Esophagus (tissue), 2 donors: ENCODE measurements around the gene RPP14. TPM values are rescaled to one million over a fixed set of nuclear protein-coding genes. Genes with fewer than 3 reads are reported as not detected.
"Not testable (repeated sequence)": the region's sequence is repeated elsewhere in the genome, so short reads cannot be mapped to it uniquely, and the experiment has no call there.

Experiments
- H3K27ac ChIP-seq, 2 donors: one replicate each; pipeline ENCODE4 v1.5.1; 2013; ENCODE audit warnings: low read depth in 2 of 2, mild to moderate bottlenecking in 2 of 2, inconsistent platforms in 1 of 2, low read length in 1 of 2, moderate library complexity in 1 of 2
- H3K27me3 ChIP-seq, 2 donors: one replicate each; pipeline ENCODE4 v1.6.1; 2013; ENCODE audit warnings: low read length in 2 of 2, control low read depth in 1 of 2, mild to moderate bottlenecking in 1 of 2; ENCODE audit not compliant: insufficient read depth in 2 of 2, control insufficient read depth in 1 of 2
- H3K36me3 ChIP-seq, 2 donors: one replicate each; pipeline ENCODE4 v1.6.1; 2013; ENCODE audit warnings: low read length in 1 of 2; ENCODE audit not compliant: control insufficient read depth in 2 of 2, insufficient read depth in 2 of 2
- H3K4me1 ChIP-seq, 2 donors: one replicate each; pipeline ENCODE4 v1.6.1; 2013; ENCODE audit warnings: low read length in 1 of 2; ENCODE audit not compliant: control insufficient read depth in 2 of 2, insufficient read depth in 2 of 2
- H3K4me3 ChIP-seq, 2 donors: one replicate each; pipeline ENCODE4 v1.5.1; 2013; ENCODE audit warnings: low read length in 2 of 2, mild to moderate bottlenecking in 2 of 2, low read depth in 1 of 2, moderate library complexity in 1 of 2
- H3K9me3 ChIP-seq, 2 donors: one replicate each; pipeline ENCODE4 v1.6.1; 2013; ENCODE audit warnings: mild to moderate bottlenecking in 2 of 2, low read depth in 1 of 2, low read length in 1 of 2, moderate library complexity in 1 of 2; ENCODE audit not compliant: control insufficient read depth in 2 of 2, insufficient read depth in 1 of 2
- WGBS, 2 donors: extraction: QIAGEN DNeasy Blood & Tissue Kit; methylation state at CpG; one replicate each; pipeline ENCODE4 v1.1.7; 2013; 5-methylcytosine and 5-hydroxymethylcytosine counted together
- polyA plus RNA-seq, 2 donors: library from polyadenylated mRNA; stranded (reverse); fragments of 200-250 nt; gene quantifications; one replicate each; pipeline ENCODE4 v1.2.3, GENCODE V29; 2013
- donor health status: healthy with polysubstance abuse.
- donor health status: Bipolar disorder and iron deficiency.

Gene RPP14
- polyA plus RNA-seq, 2 donors: 7.5 to 8.4 TPM

DNA sequence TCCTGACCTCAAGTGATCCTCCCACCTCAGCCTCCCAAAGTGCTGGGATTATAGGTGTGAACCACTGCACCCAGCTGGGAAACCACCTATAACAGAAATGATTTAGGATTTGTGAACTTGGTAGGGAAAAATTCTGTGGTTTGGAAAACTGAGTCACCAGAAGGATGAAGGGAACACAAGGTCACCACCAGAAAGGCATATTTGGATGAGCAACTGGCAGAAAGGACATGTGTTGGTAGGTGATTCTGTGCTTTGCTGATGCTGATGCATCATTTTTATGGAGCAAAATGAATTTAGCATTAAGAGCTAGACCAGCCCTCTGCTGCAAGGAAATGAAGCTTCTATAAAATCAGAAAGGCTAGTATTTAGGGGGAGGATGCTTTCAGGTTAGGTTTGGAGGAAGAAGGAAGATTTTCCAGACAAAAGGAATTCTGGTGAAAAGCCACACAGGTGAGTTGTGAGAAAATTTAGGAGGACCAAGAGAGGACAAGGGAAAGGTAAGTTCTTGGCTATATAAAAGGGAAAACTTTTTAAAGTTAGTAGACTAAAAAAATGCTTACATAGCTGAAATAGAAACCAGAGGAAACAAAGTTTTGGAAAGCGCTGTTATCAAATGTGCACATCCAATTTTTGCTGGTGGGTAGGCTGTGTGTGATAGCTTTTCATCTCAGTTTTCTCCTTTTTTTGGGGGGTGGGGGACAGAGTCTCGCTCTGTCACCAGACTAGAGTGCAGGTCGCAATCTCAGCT lies 30.3 kb downstream of the RPP14 start:
- Histone ChIP-seq H3K4me3 (no peak overlapping the region), H3K36me3 (no peaks in the 10 kb centered on the region), H3K4me1 (peaks cover 0 to 2% of the 10 kb centered on the region in 2 donors), H3K27ac (no peak overlapping the region), H3K9me3 (no peaks in the 10 kb centered on the region), H3K27me3 (no peaks in the 10 kb centered on the region)
- WGBS, 2 donors: 97% methylated on average over 3 of the region's 3 CpGs

GRCh38 chr3:58337190-58337589 lies 31.1 kb downstream of the RPP14 start:
- peaks cover 0 to 2% of the 10 kb centered on the region in 2 donors for H3K4me1 ChIP-seq
- no peaks in the 10 kb centered on the region for H3K9me3 ChIP-seq
- no peak overlapping the region for H3K27ac ChIP-seq
- no peaks in the 10 kb centered on the region for H3K27me3 ChIP-seq
- H3K4me3 ChIP-seq: no peak overlapping the region
- 96 to 100% methylated on average over 1 of the region's 1 CpG for WGBS, 2 donors
- no peaks in the 10 kb centered on the region for H3K36me3 ChIP-seq

- WGBS, 2 donors: 91 to 95% methylated on average over 12 of the region's 12 CpGs
- H3K27ac ChIP-seq, H3K4me3 ChIP-seq, H3K27me3 ChIP-seq, H3K36me3 ChIP-seq, H3K4me1 ChIP-seq, H3K9me3 ChIP-seq: not testable (repeated sequence)
Measured at GRCh38 chr3:58339146-58339545, 33.1 kb downstream of the RPP14 start.

DNA sequence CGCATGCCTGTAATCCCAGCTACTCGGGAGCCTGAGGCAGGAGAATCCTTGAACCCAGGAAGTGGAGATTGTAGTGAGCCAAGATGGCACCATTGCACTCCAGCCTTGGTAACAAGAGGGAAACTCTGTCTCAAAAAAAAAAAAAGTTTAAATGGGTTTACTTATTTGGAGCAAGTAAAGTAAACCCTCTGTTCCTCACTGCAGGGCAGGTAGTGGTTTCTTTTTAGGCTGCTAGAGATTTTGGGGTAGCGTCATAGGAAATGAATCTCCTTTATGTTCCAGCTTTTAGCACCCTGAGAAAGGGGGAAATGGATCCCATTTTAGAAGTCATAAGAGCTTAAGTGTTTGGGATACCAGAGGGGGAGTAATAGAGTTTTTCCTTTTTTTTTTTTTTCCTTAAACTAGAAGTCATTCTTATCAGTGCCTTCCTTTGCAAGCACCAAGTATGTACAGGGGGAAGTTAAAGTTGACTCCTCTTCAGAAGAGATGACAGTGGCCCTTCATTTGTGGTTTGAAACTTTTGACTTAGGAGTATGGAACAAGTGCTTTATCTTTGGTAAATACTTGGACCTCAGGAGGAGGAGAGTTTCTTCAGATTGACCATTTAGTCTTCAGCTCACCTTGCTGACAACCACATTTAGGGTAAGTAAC lies 34.7 kb downstream of the RPP14 start:
- Histone ChIP-seq H3K4me3 (no peak overlapping the region), H3K27ac (no peak overlapping the region), H3K36me3 (peaks cover 3 to 5% of the 10 kb centered on the region in 2 donors), H3K27me3 (no peaks in the 10 kb centered on the region), H3K4me1 (peaks cover 0 to 3% of the 10 kb centered on the region in 2 donors), H3K9me3 (no peaks in the 10 kb centered on the region)
- 91 to 99% methylated on average over 3 of the region's 3 CpGs for WGBS, 2 donors

DNA sequence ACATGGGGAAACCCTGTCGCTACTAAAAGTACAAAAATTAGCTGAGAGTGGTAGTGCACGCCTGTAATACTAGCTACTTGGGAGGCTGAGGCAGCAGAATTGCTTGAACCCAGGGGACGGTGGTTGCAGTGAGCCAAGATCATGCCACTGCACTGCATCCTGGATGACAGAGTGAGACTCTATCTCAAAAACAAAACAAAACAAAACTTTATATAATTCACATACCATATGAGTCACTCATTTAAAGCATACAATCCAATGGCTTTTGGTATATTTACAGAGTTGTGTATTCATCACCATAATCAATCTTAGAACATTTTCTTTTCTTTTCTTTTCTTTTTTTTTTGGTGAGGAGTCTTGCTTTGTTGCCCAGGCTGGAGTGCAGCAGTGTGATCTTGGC lies 35.3 kb downstream of the RPP14 start:
- H3K36me3 ChIP-seq: peaks cover 3 to 5% of the 10 kb centered on the region in 2 donors
- H3K4me3 ChIP-seq: no peak overlapping the region
- no peaks in the 10 kb centered on the region for H3K27me3 ChIP-seq
- 87 to 89% methylated on average over 3 of the region's 3 CpGs for WGBS, 2 donors
- no peak overlapping the region for H3K27ac ChIP-seq
- no peaks in the 10 kb centered on the region for H3K9me3 ChIP-seq
- H3K4me1 ChIP-seq: peaks cover 0 to 5% of the 10 kb centered on the region in 2 donors

DNA sequence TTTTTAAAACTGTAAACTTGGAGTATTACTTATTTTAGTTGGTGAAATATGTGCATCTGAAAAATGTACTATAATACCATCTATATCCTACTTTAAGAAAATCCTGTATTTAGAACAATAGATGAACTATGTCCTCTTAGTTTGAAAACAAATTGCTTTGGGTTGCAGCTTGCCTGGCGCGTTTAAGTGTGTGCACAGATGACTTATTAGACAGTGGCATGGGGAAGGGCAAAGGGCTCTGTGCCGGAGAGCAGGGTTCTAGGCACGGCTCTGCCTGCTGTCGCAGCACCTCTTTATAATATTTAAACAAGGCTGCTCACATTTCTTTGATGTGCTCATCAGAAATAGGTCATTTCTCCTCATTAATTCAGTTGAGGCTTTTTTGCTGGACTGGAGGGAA lies 36.6 kb downstream of the RPP14 start:
- no peaks in the 10 kb centered on the region for H3K27me3 ChIP-seq
- H3K27ac ChIP-seq: no peak overlapping the region
- WGBS, 2 donors: 62 to 81% methylated on average over 5 of the region's 5 CpGs
- H3K4me1 ChIP-seq: peaks cover 0 to 5% of the 10 kb centered on the region in 2 donors
- H3K9me3 ChIP-seq: no peaks in the 10 kb centered on the region
- H3K4me3 ChIP-seq: no peak overlapping the region
- H3K36me3 ChIP-seq: peaks cover 3 to 5% of the 10 kb centered on the region in 2 donors

- no peak overlapping the region for H3K4me3 ChIP-seq
- no peak overlapping the region for H3K27ac ChIP-seq
- WGBS, 2 donors: 95% methylated on average over 4 of the region's 4 CpGs
- H3K27me3 ChIP-seq: no peaks in the 10 kb centered on the region
- H3K9me3 ChIP-seq: no peaks in the 10 kb centered on the region
- H3K36me3 ChIP-seq: peaks cover 5 to 6% of the 10 kb centered on the region in 2 donors
- H3K4me1 ChIP-seq: peaks cover 0 to 12% of the 10 kb centered on the region in 2 donors
Measured at GRCh38 chr3:58345457-58345856, 39.4 kb downstream of the RPP14 start.

- no peak overlapping the region for H3K27ac ChIP-seq
- no peaks in the 10 kb centered on the region for H3K27me3 ChIP-seq
- H3K4me1 ChIP-seq: peaks cover 0 to 14% of the 10 kb centered on the region in 2 donors
- 64 to 92% methylated on average over 2 of the region's 2 CpGs for WGBS, 2 donors
- H3K36me3 ChIP-seq: peaks cover 5 to 7% of the 10 kb centered on the region in 2 donors
- H3K4me3 ChIP-seq: no peak overlapping the region
- no peaks in the 10 kb centered on the region for H3K9me3 ChIP-seq
Measured at GRCh38 chr3:58346368-58346767, 40.3 kb downstream of the RPP14 start.

DNA sequence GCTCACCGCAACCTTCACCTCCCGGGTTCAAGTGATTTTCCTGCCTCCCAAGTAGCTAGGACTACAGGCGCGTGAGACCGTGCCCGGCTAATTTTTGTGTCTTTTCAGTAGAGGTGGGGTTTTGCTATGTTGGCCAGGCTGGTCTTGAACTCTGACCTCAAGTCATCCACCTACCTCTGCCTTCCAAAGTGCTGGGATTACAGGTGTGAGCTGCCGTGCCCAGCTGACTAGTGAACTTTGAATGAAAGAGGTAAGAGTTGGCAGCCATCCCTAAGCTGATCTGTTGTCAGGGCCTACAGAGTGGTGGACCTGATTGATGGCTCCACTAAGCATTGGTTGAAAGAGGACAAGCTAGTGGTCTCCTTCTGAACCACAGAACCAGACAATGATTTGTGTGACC lies 41.9 kb downstream of the RPP14 start:
- H3K9me3 ChIP-seq: no peaks in the 10 kb centered on the region
- 92 to 95% methylated on average over 7 of the region's 7 CpGs for WGBS, 2 donors
- H3K36me3 ChIP-seq: peaks cover 7% of the 10 kb centered on the region in 2 donors
- H3K4me1 ChIP-seq: peaks cover 7 to 14% of the 10 kb centered on the region in 2 donors
- no peak overlapping the region for H3K27ac ChIP-seq
- H3K27me3 ChIP-seq: no peaks in the 10 kb centered on the region
- H3K4me3 ChIP-seq: no peak overlapping the region
